HG02588 (cell line): ENCODE measurements around the gene NME7.
A peak's percentile ranks its signal among the peaks of the same experiment; 100 is the strongest.
"Not testable (repeated sequence)": the region's sequence is repeated elsewhere in the genome, so short reads cannot be mapped to it uniquely, and the experiment has no call there.

Experiments used
- ATAC-seq: cut with Tn5 transposase; IDR thresholded peaks from one replicate; pipeline ENCODE4 v1.9.1; 2021; ENCODE audit warnings: mild to moderate bottlenecking, moderate library complexity; ENCODE audit not compliant: unreplicated experiment

The NME7 gene

GRCh38 chr1:169236143-169236542, 131.5 kb downstream of the NME7 start:
- no peak for ATAC-seq

GRCh38 chr1:169235568-169235967, 132.0 kb downstream of the NME7 start:
- ATAC-seq: no peak

DNA sequence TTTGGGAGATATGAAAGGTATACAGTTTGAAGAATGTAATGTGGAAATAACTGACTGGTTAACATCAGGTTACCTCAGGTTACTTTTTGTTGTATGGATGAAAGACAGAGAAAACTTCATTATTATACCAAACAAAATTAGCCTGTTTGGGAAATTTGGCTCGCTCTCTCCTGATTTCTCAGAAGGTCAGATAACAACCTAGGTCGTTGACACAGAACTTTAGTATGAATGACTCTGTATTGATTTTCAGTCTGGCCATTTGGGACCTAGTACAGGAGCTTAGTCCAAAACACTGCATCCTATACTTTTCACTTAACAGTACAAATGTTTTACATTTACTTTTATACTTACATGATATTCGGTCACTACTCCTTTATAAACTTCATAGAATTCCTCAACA, 132.8 kb downstream of the NME7 start:
- no peak for ATAC-seq

GRCh38 chr1:169217636-169218035, 150.0 kb downstream of the NME7 start:
- ATAC-seq: no peak

- no peak for ATAC-seq
Observed at GRCh38 chr1:169214598-169214997, 153.0 kb downstream of the NME7 start.

DNA sequence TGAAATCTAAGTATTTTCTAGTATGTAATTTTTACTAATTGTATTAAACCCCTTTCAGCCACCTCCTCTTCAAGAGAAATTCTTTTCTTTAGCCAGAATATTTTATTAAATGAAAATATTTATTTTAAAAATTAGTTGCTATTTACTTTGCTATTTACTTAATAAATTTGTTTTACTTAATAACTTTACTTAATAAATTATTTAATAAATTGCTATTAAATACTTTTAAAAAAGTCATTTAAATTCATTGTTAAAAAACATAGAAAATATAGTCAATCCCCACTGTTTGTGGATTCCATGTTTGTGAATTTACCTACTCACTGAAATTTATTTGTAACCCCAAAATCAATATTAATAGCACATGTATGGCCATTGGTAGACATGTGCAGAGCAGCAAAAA, 155.5 kb downstream of the NME7 start:
- ATAC-seq: no peak

GRCh38 chr1:169207797-169208520, 159.6 kb downstream of the NME7 start:
- ATAC-seq: no peak

DNA sequence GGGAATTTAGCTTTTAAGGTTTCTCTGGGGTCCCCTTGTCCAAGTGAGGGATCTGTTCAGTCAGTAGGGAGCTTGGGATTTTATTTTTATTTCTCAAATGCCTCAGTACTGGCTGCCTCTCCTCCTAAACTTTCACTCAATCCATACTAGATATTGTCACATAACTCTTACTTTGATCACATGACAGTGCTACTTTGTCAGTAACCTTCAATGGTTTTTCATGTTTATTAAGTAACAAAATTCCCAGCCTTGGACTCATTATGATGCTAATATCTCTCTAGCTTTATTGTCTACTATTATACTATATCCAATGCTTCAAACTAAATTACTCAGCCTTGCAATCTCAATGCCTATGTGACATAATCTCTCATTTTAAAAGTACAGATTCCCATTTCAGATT, 163.4 kb downstream of the NME7 start:
- no peak for ATAC-seq

- ATAC-seq: no peak
Observed at GRCh38 chr1:169202791-169203665, 164.6 kb downstream of the NME7 start.

DNA sequence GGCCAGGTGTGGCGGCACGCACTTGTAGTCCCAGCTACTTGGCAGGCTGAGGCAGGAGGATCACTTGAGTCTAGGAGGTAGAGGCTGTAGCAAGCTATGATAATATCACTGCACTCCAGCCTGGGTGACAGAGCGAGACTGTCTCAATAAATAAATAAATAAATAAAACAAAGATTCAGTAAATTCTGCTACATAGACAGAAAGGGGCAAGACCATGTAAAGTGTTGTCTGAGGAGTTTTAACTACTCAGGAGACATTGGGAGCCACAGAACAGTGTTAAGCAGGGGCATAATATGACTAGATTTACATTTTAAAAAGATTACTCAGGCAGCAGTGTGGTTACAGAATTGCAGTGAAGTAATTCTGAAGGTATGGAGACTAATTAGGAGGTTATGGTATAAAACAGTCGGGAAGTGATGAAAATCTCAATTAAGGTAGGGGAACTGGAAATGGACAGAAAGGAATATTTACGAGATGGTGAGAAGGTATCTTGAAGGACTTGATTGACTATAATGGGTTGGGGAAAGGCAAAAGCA, 166.4 kb downstream of the NME7 start:
- ATAC-seq: no peak

GRCh38 chr1:169200319-169200718, 167.3 kb downstream of the NME7 start:
- ATAC-seq: no peak

- ATAC-seq: no peak
Observed at GRCh38 chr1:169196581-169196980, 171.0 kb downstream of the NME7 start.

DNA sequence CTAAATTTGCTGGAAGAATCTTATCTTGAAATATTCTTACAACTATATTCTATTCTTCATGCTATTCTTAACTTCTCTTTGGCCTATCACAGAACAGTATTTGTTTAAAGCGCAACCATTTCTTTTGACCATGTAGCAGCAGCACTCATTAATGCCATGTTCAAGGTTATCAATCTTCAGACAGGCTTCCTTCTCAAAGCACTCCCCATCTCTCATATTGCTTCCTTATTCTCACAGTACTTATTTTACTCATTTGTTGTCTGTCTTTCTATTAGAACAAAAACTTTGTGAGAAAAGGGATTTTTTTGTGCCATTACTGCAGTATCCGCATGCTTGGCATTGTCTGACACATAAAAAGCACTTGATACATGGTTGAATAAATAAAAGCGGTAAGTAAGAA, 171.4 kb downstream of the NME7 start:
- no peak for ATAC-seq

DNA sequence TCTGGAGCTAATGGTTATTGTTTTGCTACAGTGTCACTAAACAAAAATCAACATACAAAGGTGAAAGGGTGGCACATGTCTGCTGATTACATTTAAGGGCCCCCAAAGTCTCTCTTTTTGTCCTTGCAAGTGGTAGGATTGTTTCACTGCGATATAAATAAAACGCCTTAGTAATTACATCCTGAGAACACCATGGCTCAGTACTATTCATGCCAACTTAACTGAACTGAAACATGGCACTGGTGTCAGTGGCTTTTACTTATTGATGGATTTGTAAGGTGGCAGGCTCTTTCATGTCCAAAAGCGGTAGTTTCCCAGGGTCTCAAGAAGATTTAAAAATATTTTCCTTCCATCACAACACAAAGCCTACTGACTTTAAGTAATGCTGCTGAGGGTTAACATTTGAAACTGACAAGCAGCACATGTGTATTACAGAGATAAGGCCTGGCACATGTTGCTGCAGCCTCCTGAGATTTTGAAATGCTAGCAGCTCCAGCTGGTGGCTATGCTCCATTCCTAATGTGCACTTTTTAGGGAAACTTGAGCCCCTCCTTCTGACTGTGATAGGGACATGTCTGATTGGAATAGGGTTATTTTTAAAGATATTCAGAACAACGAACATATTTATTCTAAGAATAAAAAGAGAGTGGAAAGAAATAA, 174.3 kb downstream of the NME7 start:
- no peak for ATAC-seq

- no peak for ATAC-seq
Observed at GRCh38 chr1:169186106-169186505, 181.5 kb downstream of the NME7 start.

DNA sequence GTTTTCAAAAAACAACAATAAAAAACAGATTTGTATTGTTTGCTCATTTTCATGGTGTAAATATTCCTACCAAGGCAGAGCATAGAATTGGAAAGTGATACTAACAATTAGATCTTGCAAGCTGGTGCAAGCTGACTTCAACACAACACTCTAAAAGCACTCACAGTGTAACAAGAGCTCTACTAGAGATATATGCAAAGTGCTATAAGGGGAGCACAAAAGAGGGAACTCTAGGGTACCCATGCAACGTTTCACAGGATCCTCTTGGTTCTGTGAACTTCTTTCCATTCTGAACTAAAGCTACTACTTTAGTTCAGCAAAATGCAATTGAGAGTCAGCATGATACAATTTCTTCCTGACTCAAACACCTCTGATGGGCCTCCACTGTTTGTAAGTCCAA, 182.8 kb downstream of the NME7 start:
- no peak for ATAC-seq

DNA sequence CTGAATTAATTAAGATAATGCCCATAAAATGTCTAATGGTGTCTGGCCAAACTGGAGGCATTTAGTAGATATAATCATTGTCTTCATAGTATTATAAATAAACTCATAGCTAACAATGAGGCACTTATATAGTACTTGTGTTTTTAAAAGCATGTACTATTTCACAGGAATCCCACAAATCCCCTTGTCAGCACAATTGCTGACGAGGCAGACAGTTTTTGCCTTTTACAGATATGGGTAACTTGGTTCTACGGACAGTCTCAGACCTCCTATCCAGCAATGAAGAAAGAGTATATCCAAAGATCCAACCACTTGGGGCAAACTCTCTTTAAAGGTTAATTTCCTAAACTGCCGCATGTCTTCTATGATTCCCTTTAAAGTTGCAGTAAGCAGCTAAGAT, 187.4 kb downstream of the NME7 start:
- ATAC-seq: no peak

DNA sequence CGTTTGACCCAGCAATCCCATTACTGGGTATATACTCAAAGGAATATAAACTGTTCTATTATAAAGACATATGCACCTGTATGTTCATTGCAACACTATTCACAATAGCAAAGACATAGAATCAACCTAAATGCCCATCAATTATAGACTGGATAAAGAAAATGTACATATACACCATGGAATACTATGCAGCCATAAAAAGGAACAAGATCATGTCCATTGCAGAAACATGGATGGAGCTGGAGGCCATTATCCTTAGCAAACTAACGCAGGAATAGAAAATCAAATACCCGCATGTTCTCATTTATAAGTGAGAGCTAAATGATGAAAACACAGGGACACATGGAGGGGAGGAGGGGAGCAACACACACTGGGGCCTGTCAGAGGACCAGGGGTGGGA, 188.2 kb downstream of the NME7 start:
- not testable (repeated sequence) for ATAC-seq

DNA sequence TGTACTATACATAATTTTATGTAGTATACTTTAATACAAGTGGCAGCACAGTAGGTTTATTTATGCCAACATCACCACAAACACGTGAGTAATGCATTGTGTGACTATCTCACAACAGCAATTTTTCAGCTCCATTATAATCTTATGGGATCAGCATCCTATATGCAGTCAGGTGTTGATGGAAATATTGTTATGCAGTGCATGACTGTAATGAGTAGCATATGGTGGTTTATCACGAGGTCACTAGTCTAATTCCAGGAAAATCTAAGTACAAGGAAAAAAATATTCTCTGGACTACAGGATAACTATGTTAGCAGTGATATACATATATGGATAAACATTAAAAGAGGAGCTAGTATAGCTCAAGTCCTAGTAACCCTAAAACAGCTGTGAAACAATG, 192.1 kb downstream of the NME7 start:
- no peak for ATAC-seq

- no peak for ATAC-seq
Observed at GRCh38 chr1:169163059-169163458, 204.5 kb downstream of the NME7 start.

DNA sequence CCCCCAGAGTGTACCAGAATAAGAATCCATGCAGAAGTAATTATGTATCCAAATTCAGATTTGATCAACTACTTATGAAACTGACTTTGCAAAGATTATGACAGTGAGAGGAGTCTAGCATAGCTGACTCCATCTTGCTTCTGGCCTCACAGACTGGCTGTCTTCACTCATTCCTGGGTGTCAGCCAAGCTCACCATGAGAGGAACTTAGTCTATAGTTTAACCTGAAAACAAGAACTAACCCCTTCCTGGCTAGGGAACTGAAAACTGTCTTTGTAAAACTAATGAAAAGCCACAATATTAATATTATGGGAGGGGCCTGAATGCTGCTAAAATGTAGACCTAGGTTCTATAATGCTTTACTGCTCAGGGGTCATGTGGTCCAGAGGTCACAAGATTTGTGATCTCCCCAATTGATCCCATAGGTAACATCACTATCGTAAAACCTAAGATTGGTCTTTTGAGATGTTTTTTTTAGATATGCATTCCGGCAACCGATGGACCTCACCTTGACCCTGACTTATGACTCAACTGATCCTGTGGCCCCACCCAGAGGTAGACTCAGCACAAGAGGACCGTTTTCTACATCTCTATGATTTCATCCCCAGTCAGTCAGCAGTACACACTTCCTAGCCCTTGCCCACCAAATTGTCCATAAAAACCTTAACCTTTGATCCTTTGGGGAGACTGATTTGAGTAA, 206.0 kb downstream of the NME7 start:
- ATAC-seq: peak; percentile 73
